Esophagus squamous epithelium (tissue), 4 donors: Measurements from ENCODE around the gene MBLAC1.

Source experiments
- POLR2A ChIP-seq, 4 donors: fragments of 450-650 bp; IDR thresholded peaks; one replicate each; pipeline ENCODE4 v1.6.1; 2017; ENCODE audit warnings: antibody characterized with exemption in 4 of 4, mild to moderate bottlenecking in 4 of 4, moderate library complexity in 3 of 4
- TF ChIP-seq, protein P1 (sequence below), 6 experiments: fragments of 450-650 bp in 4 of 6; fragments of 200-600 bp in 2 of 6; sonication (generic) in 2 of 6; IDR thresholded peaks; one replicate each; pipeline ENCODE4 v1.5.1; 2016 to 2019; ENCODE audit warnings: antibody characterized with exemption in 6 of 6, mild to moderate bottlenecking in 4 of 6, moderate library complexity in 4 of 6

- TF ChIP-seq, protein P1, sequence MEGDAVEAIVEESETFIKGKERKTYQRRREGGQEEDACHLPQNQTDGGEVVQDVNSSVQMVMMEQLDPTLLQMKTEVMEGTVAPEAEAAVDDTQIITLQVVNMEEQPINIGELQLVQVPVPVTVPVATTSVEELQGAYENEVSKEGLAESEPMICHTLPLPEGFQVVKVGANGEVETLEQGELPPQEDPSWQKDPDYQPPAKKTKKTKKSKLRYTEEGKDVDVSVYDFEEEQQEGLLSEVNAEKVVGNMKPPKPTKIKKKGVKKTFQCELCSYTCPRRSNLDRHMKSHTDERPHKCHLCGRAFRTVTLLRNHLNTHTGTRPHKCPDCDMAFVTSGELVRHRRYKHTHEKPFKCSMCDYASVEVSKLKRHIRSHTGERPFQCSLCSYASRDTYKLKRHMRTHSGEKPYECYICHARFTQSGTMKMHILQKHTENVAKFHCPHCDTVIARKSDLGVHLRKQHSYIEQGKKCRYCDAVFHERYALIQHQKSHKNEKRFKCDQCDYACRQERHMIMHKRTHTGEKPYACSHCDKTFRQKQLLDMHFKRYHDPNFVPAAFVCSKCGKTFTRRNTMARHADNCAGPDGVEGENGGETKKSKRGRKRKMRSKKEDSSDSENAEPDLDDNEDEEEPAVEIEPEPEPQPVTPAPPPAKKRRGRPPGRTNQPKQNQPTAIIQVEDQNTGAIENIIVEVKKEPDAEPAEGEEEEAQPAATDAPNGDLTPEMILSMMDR (IDR thresholded peaks at IDR 0.05) = no peak
- no peak for TF ChIP-seq POLR2A (IDR thresholded peaks at IDR 0.05)
Measured at GRCh38 chr7:100109521-100110163, 17.1 kb upstream of the MBLAC1 start.
